ENCODE measurements around the gene VSNL1.

- TF ChIP-seq, protein P1, sequence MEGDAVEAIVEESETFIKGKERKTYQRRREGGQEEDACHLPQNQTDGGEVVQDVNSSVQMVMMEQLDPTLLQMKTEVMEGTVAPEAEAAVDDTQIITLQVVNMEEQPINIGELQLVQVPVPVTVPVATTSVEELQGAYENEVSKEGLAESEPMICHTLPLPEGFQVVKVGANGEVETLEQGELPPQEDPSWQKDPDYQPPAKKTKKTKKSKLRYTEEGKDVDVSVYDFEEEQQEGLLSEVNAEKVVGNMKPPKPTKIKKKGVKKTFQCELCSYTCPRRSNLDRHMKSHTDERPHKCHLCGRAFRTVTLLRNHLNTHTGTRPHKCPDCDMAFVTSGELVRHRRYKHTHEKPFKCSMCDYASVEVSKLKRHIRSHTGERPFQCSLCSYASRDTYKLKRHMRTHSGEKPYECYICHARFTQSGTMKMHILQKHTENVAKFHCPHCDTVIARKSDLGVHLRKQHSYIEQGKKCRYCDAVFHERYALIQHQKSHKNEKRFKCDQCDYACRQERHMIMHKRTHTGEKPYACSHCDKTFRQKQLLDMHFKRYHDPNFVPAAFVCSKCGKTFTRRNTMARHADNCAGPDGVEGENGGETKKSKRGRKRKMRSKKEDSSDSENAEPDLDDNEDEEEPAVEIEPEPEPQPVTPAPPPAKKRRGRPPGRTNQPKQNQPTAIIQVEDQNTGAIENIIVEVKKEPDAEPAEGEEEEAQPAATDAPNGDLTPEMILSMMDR (IDR thresholded peaks at IDR 0.05), result no peak
- no peak for TF ChIP-seq POLR2A (IDR thresholded peaks at IDR 0.05)
Observed at GRCh38 chr2:17581831-17582230, 41.3 kb downstream of the VSNL1 start.
